SK-N-SH (cell line): Measurements from ENCODE around the gene CA10. TPM values are rescaled to one million over a fixed set of nuclear protein-coding genes. Genes with fewer than 3 reads are reported as not detected.

Source experiments
- CTCF ChIA-PET: fragments of 300-600, 350-600 bp; formaldehyde crosslinking; extraction: SDS; loops from one replicate; lab custom pipeline; 2021; lab: Yijun Ruan, JAX
- POLR2A ChIA-PET: fragments of 350-600 bp; sonication (Branson Sonifier 250); formaldehyde crosslinking; extraction: SDS; loops from one replicate; lab custom pipeline; 2020; ENCODE audit warnings: antibody characterized with exemption, inconsistent platforms; lab: Yijun Ruan, JAX
- DNase-seq: peaks from one replicate; pipeline ENCODE4 v3.0.0; 2012
- H2AFZ ChIP-seq: fragments of 200-600 bp; sonication (generic); 2 replicates; pipeline ENCODE4 v1.8.1; 2016; ENCODE audit warnings: antibody characterized with exemption, mild to moderate bottlenecking, low read depth
- H3F3A ChIP-seq: fragments of 200-600 bp; sonication (generic); replicated peaks from 2 replicates; pipeline ENCODE3; 2016; ENCODE audit warnings: antibody characterized with exemption, mild to moderate bottlenecking; ENCODE audit not compliant: insufficient read depth
- H3K27ac ChIP-seq, 2 experiments: fragments of 200-500 bp in 1 of 2; fragments of 200-600 bp in 1 of 2; sonication (Bioruptor generic) in 1 of 2; sonication (generic), shearing (Covaris generic) in 1 of 2; 2 replicates each; pipeline versions ENCODE4 v1.5.1 to v1.6.1; 2014 to 2016; ENCODE audit warnings: low read depth in 2 of 2, inconsistent platforms in 1 of 2, low read length in 1 of 2, mild to moderate bottlenecking in 1 of 2, mixed read lengths in 1 of 2
- H3K27me3 ChIP-seq: fragments of 200-600 bp; sonication (generic), shearing (Covaris generic); 2 replicates; pipeline ENCODE4 v1.6.1; 2016; ENCODE audit warnings: mixed run types; ENCODE audit not compliant: insufficient read depth
- H3K36me3 ChIP-seq, 2 experiments: fragments of 200-500 bp in 1 of 2; fragments of 200-600 bp in 1 of 2; sonication (Bioruptor generic) in 1 of 2; sonication (generic) in 1 of 2; replicated peaks in 1 of 2; 2 replicates each; pipeline versions ENCODE3 to v1.5.1; 2014 to 2016; ENCODE audit warnings: low read length in 1 of 2, mild to moderate bottlenecking in 1 of 2; ENCODE audit not compliant: insufficient read depth in 2 of 2, control insufficient read depth in 1 of 2
- H3K4me1 ChIP-seq, 2 experiments: fragments of 200-500 bp in 1 of 2; fragments of 200-600 bp in 1 of 2; sonication (Bioruptor generic) in 1 of 2; sonication (generic), shearing (Covaris generic) in 1 of 2; 2 replicates each; pipeline versions ENCODE4 v1.5.1 to v1.6.1; 2014 to 2016; ENCODE audit warnings: low read depth in 1 of 2, low read length in 1 of 2, mixed run types in 1 of 2; ENCODE audit not compliant: insufficient read depth in 2 of 2, control insufficient read depth in 1 of 2
- H3K4me2 ChIP-seq: fragments of 200-600 bp; sonication (generic), shearing (Covaris generic); 2 replicates; pipeline ENCODE4 v1.6.1; 2017; ENCODE audit warnings: mixed run types
- H3K4me3 ChIP-seq, 2 experiments: fragments of 200-500 bp in 1 of 2; fragments of 200-600 bp in 1 of 2; sonication (Bioruptor generic) in 1 of 2; sonication (generic), shearing (Covaris generic) in 1 of 2; 2 replicates each; pipeline versions ENCODE4 v1.5.1 to v1.8.1; 2014 to 2016; ENCODE audit warnings: low read depth in 2 of 2, inconsistent platforms in 1 of 2, low read length in 1 of 2, mild to moderate bottlenecking in 1 of 2, mixed read lengths in 1 of 2, moderate library complexity in 1 of 2
- H3K79me2 ChIP-seq: fragments of 200-600 bp; sonication (generic); 2 replicates; pipeline ENCODE4 v1.8.1; 2017; ENCODE audit warnings: mild to moderate bottlenecking; ENCODE audit not compliant: insufficient read depth
- H3K9ac ChIP-seq: fragments of 200-600 bp; sonication (generic); 2 replicates; pipeline ENCODE4 v1.6.1; 2017; ENCODE audit warnings: mixed run types
- H3K9me2 ChIP-seq: fragments of 200-600 bp; sonication (generic); 2 replicates; pipeline ENCODE4 v1.6.1; 2017; ENCODE audit warnings: mixed run types
- H3K9me3 ChIP-seq: fragments of 200-600 bp; sonication (generic); 2 replicates; pipeline ENCODE4 v1.6.1; 2017; ENCODE audit warnings: mixed run types, mild to moderate bottlenecking, moderate library complexity
- H4K20me1 ChIP-seq: fragments of 200-600 bp; sonication (generic); 2 replicates; pipeline ENCODE4 v1.6.1; 2017; ENCODE audit warnings: mild to moderate bottlenecking, mixed run types; ENCODE audit not compliant: insufficient read depth
- FOSL2 ChIP-seq: IDR thresholded peaks from 2 replicates; pipeline ENCODE4 v1.4.0; 2012; ENCODE audit warnings: low read depth, mild to moderate bottlenecking, moderate library complexity, borderline replicate concordance
- FOXJ3 ChIP-seq: sonication (generic); formaldehyde crosslinking; IDR thresholded peaks from 2 replicates; pipeline ENCODE4 v1.5.1; 2020; ENCODE audit warnings: mild to moderate bottlenecking, missing genetic modification reagents
- GABPA ChIP-seq: IDR thresholded peaks from 2 replicates; pipeline ENCODE4 v1.4.0; 2012; ENCODE audit warnings: low read depth, mild to moderate bottlenecking
- GATA2 ChIP-seq: sonication (generic); formaldehyde crosslinking; IDR thresholded peaks from 2 replicates; pipeline ENCODE4 v1.5.0; 2020; ENCODE audit warnings: mild to moderate bottlenecking, missing genetic modification reagents
- JUND ChIP-seq: IDR thresholded peaks from 2 replicates; pipeline ENCODE4 v1.4.0; 2012
- MAX ChIP-seq: IDR thresholded peaks from 2 replicates; pipeline ENCODE4 v1.4.0; 2012; ENCODE audit warnings: low read depth
- RAD21 ChIP-seq: IDR thresholded peaks from 2 replicates; pipeline ENCODE4 v1.6.1; 2012; ENCODE audit warnings: mild to moderate bottlenecking, low read length
- SMC3 ChIP-seq: IDR thresholded peaks from 2 replicates; pipeline ENCODE4 v1.6.1; 2012; ENCODE audit warnings: low read depth, low read length, improper control_type of control experiment
- TCF12 ChIP-seq: IDR thresholded peaks from 2 replicates; pipeline ENCODE4 v1.4.0; 2012
- TEAD4 ChIP-seq: IDR thresholded peaks from 2 replicates; pipeline ENCODE4 v1.4.0; 2012; ENCODE audit warnings: mild to moderate bottlenecking, borderline replicate concordance; ENCODE audit not compliant: insufficient read depth
- USF1 ChIP-seq: IDR thresholded peaks from 2 replicates; pipeline ENCODE4 v1.4.0; 2012; ENCODE audit warnings: low read depth, borderline replicate concordance
- USF2 ChIP-seq: fragments of 150-350 bp; IDR thresholded peaks from 2 replicates; pipeline ENCODE4 v1.6.1; 2017; ENCODE audit warnings: antibody characterized with exemption, low read length, low read depth, borderline replicate concordance
- YY1 ChIP-seq: IDR thresholded peaks from 2 replicates; pipeline ENCODE4 v1.4.0; 2012; ENCODE audit warnings: low read depth, mild to moderate bottlenecking
- ZBTB33 ChIP-seq: IDR thresholded peaks from 2 replicates; pipeline ENCODE4 v1.4.0; 2012; ENCODE audit warnings: low read depth, borderline replicate concordance
- WGBS: methylation state at CpG from one replicate; pipeline ENCODE4 v1.1.6; 2017; ENCODE audit warnings: low lambda C conversion rate; 5-methylcytosine and 5-hydroxymethylcytosine counted together
- polyA plus RNA-seq, 3 experiments: library from polyadenylated mRNA; depleted of rRNA; stranded (reverse); fragments of >200 nt; gene quantifications; 2 replicates each; pipeline ENCODE4 v1.2.3, GENCODE V29; 2012
- TF ChIP-seq, protein P1 (sequence below): fragments of 200-600 bp; sonication (generic); IDR thresholded peaks from 2 replicates; pipeline ENCODE4 v1.6.1; 2017; ENCODE audit warnings: antibody characterized with exemption, mild to moderate bottlenecking, moderate library complexity
- TF ChIP-seq, protein P2 (sequence below): IDR thresholded peaks from 2 replicates; pipeline ENCODE4 v1.6.1; 2012; ENCODE audit warnings: mild to moderate bottlenecking, low read depth, low read length, moderate library complexity

CA10 gene
- polyA plus RNA-seq, 1 of the 3 experiments (the other 2 are of a cell fraction), result not detected

DNA sequence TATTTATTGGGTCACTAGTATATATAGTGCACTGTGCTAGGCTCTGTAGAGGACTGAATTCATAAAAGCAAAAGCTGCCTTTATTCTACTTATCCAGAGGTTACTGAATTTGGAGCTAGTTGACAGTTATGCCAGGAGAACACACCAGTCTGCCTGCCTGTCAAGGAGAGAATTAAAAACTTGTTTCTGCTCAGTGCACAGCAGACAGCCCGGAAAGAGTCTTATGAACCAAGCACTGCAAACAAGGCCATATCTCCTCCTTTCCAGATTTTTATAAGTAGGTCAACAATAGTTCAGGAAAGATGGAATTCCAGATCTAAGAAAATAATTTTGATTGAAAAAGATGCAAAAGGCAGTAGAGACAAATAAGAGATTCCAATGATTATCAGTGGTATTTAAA is 267.8 kb downstream of the CA10 start:
- CTCF ChIA-PET, result no interaction called here
- H3K27ac ChIP-seq, result no peak overlapping the region
- TF ChIP-seq RAD21, result no peak
- TF ChIP-seq, protein P1, sequence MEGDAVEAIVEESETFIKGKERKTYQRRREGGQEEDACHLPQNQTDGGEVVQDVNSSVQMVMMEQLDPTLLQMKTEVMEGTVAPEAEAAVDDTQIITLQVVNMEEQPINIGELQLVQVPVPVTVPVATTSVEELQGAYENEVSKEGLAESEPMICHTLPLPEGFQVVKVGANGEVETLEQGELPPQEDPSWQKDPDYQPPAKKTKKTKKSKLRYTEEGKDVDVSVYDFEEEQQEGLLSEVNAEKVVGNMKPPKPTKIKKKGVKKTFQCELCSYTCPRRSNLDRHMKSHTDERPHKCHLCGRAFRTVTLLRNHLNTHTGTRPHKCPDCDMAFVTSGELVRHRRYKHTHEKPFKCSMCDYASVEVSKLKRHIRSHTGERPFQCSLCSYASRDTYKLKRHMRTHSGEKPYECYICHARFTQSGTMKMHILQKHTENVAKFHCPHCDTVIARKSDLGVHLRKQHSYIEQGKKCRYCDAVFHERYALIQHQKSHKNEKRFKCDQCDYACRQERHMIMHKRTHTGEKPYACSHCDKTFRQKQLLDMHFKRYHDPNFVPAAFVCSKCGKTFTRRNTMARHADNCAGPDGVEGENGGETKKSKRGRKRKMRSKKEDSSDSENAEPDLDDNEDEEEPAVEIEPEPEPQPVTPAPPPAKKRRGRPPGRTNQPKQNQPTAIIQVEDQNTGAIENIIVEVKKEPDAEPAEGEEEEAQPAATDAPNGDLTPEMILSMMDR, result no peak
- no peak for TF ChIP-seq TEAD4
- TF ChIP-seq ZBTB33, result no peak
- no peak for TF ChIP-seq FOSL2
- TF ChIP-seq GABPA, result no peak
- TF ChIP-seq GATA2 (CRISPR knock-in tag), result no peak
- no peak for TF ChIP-seq FOXJ3 (CRISPR knock-in tag)
- no peak for TF ChIP-seq USF2
- TF ChIP-seq, all 33 proteins: peak for 0
- POLR2A ChIA-PET, result no interaction called here
- Histone ChIP-seq H3K36me3 (no peaks in the 10 kb centered on the region), H3K79me2 (no peaks in the 10 kb centered on the region), H3K4me3 (no peak overlapping the region), H3K4me2 (no peak overlapping the region), H3K9ac (no peak overlapping the region), H4K20me1 (no peaks in the 10 kb centered on the region; the same call in 1 of the 2 replicates), H3F3A (no peaks in the 10 kb centered on the region), H2AFZ (no peak overlapping the region), H3K27me3 (no peaks in the 10 kb centered on the region), H3K9me3 (no peaks in the 10 kb centered on the region), H3K9me2 (no peaks in the 10 kb centered on the region), H3K4me1 (no peaks in the 10 kb centered on the region)
- 16% methylated on average over 1 of the region's 1 CpG for WGBS
- no peak for DNase-seq

DNA sequence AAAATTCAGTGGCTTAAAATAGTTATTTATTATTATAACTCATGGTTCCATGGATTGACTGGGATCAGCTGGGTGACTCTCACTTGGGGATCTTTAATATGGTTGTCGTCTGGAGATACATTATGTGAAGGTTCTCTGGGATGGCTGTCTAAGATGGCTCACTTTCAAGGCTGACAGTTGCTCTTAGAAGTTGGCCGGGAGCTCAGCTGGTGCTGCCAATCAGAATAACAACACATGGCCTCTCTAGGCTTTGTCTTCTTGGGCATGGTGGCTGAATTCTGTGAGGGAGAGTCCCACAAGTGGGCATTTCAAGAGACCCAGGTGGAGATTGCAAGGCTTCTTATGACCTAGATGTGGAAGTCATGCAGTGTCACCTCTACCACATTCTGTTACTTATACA is 269.7 kb downstream of the CA10 start:
- ChIA-PET POLR2A (no interaction called here), CTCF (interaction anchor here (0.9 kb wide), 2 partner anchors 28 to 218 kb away, joined by 3 read pairs; no protein-coding TSS in a partner anchor)
- no peak overlapping the region for H3K4me2 ChIP-seq
- H2AFZ ChIP-seq, result no peak overlapping the region
- no peak overlapping the region for H3K4me3 ChIP-seq
- H3K27ac ChIP-seq, result no peak overlapping the region
- WGBS, result 55% methylated on average over 2 of the region's 2 CpGs
- no peaks in the 10 kb centered on the region for H3K4me1 ChIP-seq
- H3F3A ChIP-seq, result no peaks in the 10 kb centered on the region
- no peaks in the 10 kb centered on the region for H3K79me2 ChIP-seq
- H4K20me1 ChIP-seq, result peaks cover 3% of the 10 kb centered on the region; the same call in 1 of the 2 replicates
- no peaks in the 10 kb centered on the region for H3K9me2 ChIP-seq
- H3K9ac ChIP-seq, result no peak overlapping the region
- H3K36me3 ChIP-seq, result no peaks in the 10 kb centered on the region
- no peaks in the 10 kb centered on the region for H3K9me3 ChIP-seq
- DNase-seq, result no peak
- no peaks in the 10 kb centered on the region for H3K27me3 ChIP-seq
- TF ChIP-seq, protein P2, sequence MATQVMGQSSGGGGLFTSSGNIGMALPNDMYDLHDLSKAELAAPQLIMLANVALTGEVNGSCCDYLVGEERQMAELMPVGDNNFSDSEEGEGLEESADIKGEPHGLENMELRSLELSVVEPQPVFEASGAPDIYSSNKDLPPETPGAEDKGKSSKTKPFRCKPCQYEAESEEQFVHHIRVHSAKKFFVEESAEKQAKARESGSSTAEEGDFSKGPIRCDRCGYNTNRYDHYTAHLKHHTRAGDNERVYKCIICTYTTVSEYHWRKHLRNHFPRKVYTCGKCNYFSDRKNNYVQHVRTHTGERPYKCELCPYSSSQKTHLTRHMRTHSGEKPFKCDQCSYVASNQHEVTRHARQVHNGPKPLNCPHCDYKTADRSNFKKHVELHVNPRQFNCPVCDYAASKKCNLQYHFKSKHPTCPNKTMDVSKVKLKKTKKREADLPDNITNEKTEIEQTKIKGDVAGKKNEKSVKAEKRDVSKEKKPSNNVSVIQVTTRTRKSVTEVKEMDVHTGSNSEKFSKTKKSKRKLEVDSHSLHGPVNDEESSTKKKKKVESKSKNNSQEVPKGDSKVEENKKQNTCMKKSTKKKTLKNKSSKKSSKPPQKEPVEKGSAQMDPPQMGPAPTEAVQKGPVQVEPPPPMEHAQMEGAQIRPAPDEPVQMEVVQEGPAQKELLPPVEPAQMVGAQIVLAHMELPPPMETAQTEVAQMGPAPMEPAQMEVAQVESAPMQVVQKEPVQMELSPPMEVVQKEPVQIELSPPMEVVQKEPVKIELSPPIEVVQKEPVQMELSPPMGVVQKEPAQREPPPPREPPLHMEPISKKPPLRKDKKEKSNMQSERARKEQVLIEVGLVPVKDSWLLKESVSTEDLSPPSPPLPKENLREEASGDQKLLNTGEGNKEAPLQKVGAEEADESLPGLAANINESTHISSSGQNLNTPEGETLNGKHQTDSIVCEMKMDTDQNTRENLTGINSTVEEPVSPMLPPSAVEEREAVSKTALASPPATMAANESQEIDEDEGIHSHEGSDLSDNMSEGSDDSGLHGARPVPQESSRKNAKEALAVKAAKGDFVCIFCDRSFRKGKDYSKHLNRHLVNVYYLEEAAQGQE, result no peak
- TF ChIP-seq SMC3 (no peak), JUND (no peak), MAX (no peak), GATA2 (CRISPR knock-in tag) (no peak), TCF12 (no peak), USF1 (no peak), YY1 (no peak)
- TF ChIP-seq, protein P1, result no peak
